DMS153 treated with DMSO at 0.1 percent for 48 hours (cell line): ENCODE data around the gene DLG5.

Experiments
- DNase-seq: peaks from one replicate; lab custom pipeline; 2025; ENCODE audit not compliant: unreplicated experiment; lab: John Stamatoyannopoulos, UW

The DLG5 gene

DNA sequence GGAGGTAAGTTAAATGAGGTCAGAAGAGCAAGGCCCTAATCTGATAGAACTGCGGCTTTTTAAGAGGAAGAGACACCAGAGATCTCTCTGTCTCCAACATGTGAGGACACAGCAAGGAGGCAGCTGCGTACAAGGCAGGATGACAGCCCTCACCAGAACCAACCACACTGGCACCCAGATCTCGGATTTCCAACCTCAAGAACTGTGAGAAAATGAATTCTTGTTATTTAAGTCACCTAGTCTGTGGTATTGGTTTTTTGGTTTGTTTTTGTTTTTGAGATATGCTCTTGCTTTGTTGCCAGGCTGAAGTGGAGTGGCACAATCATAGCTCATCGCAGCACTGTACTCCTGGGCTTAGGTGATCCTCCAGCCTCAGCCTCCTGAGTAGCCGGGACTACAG lies 127.2 kb downstream of the DLG5 start:
- DNase-seq = no peak

GRCh38 chr10:77798940-77799339 lies 127.6 kb downstream of the DLG5 start:
- DNase-seq = no peak

DNA sequence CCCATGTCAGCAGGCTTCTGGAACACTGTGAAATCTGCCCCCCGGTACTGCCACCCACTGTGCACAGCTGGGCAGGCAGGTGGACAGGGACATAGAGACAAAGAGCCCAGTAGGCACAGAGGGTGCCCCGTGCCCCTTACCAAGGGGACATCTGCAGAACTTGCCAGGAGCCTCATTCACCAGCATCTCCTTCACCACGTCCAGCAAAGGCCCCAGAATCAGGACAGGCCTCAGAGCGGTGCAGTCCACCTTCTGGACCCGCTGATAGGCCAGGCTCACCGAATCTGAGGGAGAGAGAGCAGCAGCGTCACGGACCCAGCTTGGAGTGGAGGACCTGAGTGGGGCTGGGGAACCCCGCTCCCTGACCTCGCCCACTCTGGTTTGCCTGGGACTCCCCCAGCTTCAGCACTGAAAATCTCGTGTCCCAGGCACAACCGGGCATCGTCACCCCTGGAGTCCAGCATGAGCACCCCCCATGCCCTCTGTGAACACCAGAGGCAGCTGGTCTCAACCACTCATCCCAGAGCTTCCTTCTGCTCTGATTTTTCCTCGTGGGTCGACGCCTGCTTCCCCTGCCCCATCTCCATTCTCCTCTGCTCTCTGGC lies 130.1 kb downstream of the DLG5 start:
- DNase-seq = no peak

GRCh38 chr10:77795426-77796055 lies 131.0 kb downstream of the DLG5 start:
- DNase-seq = no peak

DNA sequence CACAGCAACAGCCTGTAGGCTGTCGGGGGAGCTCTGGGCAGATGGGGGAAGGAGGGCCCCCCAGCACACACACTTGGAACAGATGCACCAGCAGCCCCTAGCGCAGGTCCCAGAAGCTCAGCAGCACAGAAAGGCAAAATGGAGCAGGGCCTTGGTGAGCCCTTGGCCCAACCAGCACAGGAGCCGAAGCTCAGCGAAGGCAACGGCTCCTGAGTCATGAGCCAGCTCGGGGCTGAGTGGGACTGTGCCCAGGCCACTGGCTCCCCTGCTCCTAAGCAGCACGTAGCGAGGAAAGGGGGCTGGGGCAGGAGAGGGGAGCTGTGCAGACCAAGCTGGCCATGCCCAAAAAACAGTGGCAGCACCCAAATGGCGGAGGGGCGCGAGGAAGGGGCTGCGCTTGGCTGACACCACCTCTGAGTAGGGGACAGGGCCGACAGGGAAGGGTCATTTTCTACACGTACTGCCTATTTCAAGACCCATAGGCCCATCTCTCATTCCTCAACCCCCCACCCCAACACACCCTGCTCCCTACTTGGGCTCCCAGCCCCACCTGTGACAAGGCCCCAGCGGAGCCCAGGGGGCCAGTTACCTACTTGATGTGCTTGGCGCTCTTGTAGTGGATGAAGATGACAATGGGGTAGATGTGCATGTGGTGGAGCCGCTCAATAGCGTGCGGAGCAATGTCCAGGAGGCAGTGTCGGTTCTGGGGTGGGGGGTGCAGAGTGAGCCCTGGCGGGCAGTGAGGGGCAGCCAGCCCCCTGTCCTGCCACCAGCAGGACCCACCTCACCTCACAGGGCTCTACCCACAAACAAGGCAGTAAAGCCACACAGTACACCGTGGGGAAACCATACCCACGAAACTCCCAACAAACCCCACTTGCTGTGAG lies 132.1 kb downstream of the DLG5 start:
- DNase-seq = no peak

GRCh38 chr10:77793831-77794230 lies 132.7 kb downstream of the DLG5 start:
- DNase-seq = no peak

DNA sequence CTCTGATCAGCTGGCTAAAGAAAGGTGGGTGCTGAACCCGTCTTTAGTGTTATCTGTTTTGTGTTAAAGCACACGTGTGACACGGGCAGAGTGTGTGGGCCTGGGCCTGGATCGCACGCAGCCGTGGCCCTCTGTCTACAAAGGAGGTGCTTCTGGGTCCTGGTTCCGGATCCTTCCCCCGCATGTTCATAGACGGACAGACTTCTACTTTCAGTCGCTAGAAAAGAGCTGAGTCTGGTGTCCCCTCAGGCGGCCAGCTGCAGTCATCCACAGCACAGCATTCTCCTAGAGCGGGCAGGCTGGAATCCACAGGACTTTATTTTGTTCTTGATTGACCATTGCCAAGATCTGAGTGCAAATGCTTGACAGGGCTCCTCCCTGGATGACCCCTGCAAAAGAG lies 134.4 kb downstream of the DLG5 start:
- DNase-seq = no peak

DNA sequence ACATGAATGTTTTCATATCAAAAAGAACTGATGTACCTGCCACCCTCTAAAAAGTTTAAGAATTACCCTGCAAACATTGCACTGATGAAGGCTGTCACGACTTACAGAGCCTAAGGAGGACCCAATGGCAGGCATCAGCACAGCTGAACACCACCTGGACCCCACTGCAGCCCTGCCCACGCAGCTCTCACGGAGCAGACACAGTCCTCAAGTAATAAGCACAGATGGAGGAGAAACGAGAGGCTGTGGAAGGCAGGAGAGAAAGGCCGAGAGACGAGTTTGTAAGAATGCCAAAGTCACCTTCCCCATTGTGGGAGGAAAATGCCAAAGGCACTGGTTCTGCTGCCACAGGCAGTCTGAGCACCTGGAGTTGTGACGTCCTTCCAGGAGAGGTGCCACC lies 135.0 kb downstream of the DLG5 start:
- DNase-seq = no peak

GRCh38 chr10:77789861-77790260 lies 136.7 kb downstream of the DLG5 start:
- DNase-seq = no peak

GRCh38 chr10:77789016-77789415 lies 137.5 kb downstream of the DLG5 start:
- no peak for DNase-seq

DNA sequence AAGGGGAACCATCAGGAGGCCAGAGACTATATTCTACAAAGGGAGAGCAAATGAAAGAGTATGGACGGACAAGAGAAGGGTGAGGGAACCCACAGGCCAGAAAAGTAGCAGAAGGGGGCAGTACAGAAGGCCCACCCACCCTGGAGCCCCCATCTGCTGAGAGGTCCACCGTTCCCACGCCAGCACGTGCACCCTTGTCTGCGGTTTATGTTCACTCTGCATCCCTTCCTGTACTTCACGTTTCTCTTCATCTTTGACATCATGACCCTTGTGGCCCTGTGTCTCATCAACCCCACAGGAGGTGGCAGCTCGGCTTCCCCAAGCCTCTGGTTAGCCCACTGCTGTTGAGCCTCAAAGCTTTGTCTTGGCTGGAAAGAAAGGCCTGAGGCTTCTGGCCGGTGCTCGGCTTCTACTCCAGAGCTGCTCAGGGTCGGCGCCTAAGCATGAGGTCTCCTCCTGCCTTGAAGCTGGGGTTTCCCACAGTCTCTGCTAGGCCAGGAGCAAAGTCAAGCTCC lies 138.0 kb downstream of the DLG5 start:
- no peak for DNase-seq

GRCh38 chr10:77787440-77787839 lies 139.1 kb downstream of the DLG5 start:
- no peak for DNase-seq

GRCh38 chr10:77784856-77785255 lies 141.7 kb downstream of the DLG5 start:
- DNase-seq = no peak

DNA sequence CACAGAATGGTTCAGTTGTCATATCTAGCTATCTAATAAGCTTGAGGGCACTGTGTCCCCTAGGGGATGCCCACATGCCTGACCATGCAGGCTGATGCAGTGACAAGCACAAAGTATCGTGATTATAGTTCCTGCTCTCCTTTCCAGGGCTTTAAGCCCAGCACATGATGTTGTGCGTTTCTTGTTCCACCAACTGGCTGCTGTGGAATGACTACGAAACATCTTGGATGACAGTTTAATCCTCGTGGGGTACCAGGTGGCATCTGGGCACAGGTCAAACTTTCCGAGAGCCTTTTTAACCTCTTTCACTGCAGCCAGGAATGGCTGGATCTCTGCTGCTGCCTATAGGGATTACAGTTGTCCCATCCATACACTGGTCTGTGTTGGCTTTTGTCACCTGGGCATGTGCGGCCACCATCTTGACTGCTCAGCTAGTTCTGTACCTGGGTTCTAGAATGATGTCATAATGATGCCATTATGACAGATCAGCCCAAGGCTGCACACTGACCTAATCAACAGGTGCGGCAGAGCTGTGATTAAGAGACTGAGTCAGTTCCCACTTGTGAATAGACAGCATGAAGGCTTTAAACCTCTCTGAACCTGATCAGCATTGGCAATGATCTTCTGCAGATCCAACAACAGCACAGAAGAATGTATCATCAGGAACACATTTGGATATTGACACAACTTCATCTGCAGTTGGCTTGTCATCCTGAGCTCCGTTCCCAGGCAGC lies 144.1 kb downstream of the DLG5 start:
- no peak for DNase-seq

- no peak for DNase-seq
Measured at GRCh38 chr10:77781451-77782327, 144.9 kb downstream of the DLG5 start.

- no peak for DNase-seq
Measured at GRCh38 chr10:77780180-77780579, 146.4 kb downstream of the DLG5 start.

- no peak for DNase-seq
Measured at GRCh38 chr10:77776487-77776886, 150.1 kb downstream of the DLG5 start.

DNA sequence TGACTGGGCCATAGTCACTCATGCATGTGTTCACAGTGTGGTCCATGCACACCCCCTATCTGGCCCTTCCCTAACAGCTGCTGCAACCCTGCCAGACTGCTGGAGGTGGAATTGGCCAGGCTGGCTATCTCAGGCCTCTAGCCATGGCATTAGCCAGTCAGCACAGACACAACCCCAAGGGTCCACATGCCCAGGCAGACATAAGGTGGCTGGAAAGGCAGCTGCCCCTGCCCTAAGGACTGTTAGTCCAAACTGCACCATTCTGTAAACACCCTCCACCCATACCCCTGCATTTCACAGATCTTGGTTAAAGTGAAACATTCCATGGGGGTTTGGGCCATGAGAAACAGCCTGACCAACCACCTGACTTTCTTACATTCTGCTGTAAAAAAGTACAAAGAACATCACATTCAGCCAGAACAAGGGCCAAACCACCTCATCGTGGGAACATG lies 151.6 kb downstream of the DLG5 start:
- DNase-seq = no peak

DNA sequence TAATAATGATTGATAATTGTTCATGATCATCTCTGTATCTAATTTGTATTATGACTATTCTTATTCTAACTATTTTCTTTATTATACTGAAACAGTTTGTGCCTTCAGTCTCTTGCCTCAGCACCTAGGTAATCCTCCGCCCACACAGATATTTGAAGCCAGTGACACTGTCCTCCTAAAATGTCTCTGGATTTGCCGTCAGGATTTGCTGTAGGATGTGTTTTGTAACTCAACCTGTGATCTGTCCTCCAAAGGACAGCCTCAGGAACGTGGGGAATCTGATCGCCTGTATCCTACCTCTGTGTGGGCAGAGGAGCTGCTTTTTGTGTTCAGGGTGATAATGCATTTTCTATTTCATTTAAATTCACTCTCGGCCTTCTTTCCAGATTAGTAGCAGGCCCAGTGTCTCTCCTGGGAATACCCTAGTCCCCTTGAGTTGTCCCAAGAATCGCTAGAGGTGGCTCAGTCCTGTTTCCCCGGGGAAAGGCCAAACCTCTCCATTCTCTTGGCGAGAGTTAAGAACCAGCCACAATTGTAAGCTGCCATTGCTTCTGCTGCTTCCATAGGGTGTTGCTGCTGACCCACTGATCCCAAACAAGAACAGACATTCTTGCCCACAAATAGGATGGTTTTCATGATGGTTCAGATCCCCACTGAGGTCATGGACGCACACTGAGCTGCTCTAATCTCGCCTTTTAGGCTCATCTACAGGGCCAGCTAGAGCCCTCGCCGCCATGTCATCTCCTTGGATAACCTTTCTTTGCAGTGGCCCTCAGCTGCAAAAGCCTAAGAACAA lies 152.7 kb downstream of the DLG5 start:
- no peak for DNase-seq
